Fibroblast of skin of back (primary cell): ENCODE data around the gene CFAP100.

Source experiments
- DNase-seq: peaks from one replicate; pipeline ENCODE4 v3.0.0-alpha.2; 2013

Gene CFAP100

GRCh38 chr3:126356373-126357264, 38.1 kb upstream of the CFAP100 start:
- no peak for DNase-seq

GRCh38 chr3:126357295-126358037, 37.2 kb upstream of the CFAP100 start, which contains the start of gene KLF15:
KLF15 (minus strand) TSS chr3:126357408; CDS start chr3:126352922, 4,486 bp downstream.
- peak; percentile 79 for DNase-seq

- no peak for DNase-seq
Observed at GRCh38 chr3:126358038-126358815, 36.5 kb upstream of the CFAP100 start.

- no peak for DNase-seq
Observed at GRCh38 chr3:126358816-126359181, 35.9 kb upstream of the CFAP100 start.

GRCh38 chr3:126360046-126360713, 34.5 kb upstream of the CFAP100 start:
- DNase-seq, result no peak

- no peak for DNase-seq
Observed at GRCh38 chr3:126360714-126361060, 34.0 kb upstream of the CFAP100 start.

- DNase-seq, result no peak
Observed at GRCh38 chr3:126361211-126361610, 33.5 kb upstream of the CFAP100 start.

GRCh38 chr3:126364130-126364695, 30.5 kb upstream of the CFAP100 start:
- no peak for DNase-seq

- no peak for DNase-seq
Observed at GRCh38 chr3:126364731-126365301, 29.9 kb upstream of the CFAP100 start.

GRCh38 chr3:126365351-126366277, 29.1 kb upstream of the CFAP100 start:
- no peak for DNase-seq

- DNase-seq, result no peak
Observed at GRCh38 chr3:126367316-126367805, 27.3 kb upstream of the CFAP100 start.

GRCh38 chr3:126369490-126369889, 25.2 kb upstream of the CFAP100 start:
- DNase-seq, result no peak

- no peak for DNase-seq
Observed at GRCh38 chr3:126370055-126370454, 24.7 kb upstream of the CFAP100 start.

GRCh38 chr3:126370606-126371005, 24.1 kb upstream of the CFAP100 start:
- DNase-seq, result no peak

- no peak for DNase-seq
Observed at GRCh38 chr3:126371096-126371705, 23.5 kb upstream of the CFAP100 start.

GRCh38 chr3:126372413-126373145, 22.1 kb upstream of the CFAP100 start:
- DNase-seq, result no peak

- DNase-seq, result no peak
Observed at GRCh38 chr3:126373146-126373613, 21.5 kb upstream of the CFAP100 start.

- DNase-seq, result no peak
Observed at GRCh38 chr3:126373682-126374601, 20.8 kb upstream of the CFAP100 start.
